H1 (cell line): ENCODE measurements around the gene MBTPS2. TPM values are rescaled to one million over a fixed set of nuclear protein-coding genes. Genes with fewer than 3 reads are reported as not detected.

Experiments used
- CTCF ChIA-PET: fragments of 300-600 bp; sonication (Branson Sonifier 250); formaldehyde crosslinking; loops from one replicate; lab custom pipeline; 2021; ENCODE audit not compliant: partially characterized antibody; lab: Charles Lee
- POLR2A ChIA-PET: fragments of 300-600 bp; sonication (Branson Sonifier 250); formaldehyde crosslinking; loops from one replicate; lab custom pipeline; 2021; ENCODE audit warnings: inconsistent platforms; ENCODE audit not compliant: partially characterized antibody; lab: Charles Lee
- DNase-seq, 2 experiments: peaks; one replicate each; pipeline versions ENCODE4 v3.0.0 to v3.0.0-alpha.2; 2010 to 2022; ENCODE audit warnings: low spot score in 2 of 2, low read depth in 1 of 2, mixed read lengths in 1 of 2
- FAIRE-seq: peaks from 2 replicates; lab custom pipeline; 2011; peaks lifted over from hg19 to GRCh38; lab: Jason Lieb, UNC
- H2AFZ ChIP-seq: 2 replicates; pipeline ENCODE4 v1.8.1; 2012; ENCODE audit warnings: low read length, inconsistent platforms
- H2AK5ac ChIP-seq: 2 replicates; pipeline ENCODE4 v1.6.1; 2013; ENCODE audit warnings: low read depth, low read length
- H2BK120ac ChIP-seq: replicated peaks from 2 replicates; pipeline ENCODE3; 2013; ENCODE audit warnings: low read depth, low read length, inconsistent platforms
- H2BK12ac ChIP-seq: 2 replicates; pipeline ENCODE4 v1.6.1; 2013; ENCODE audit warnings: low read depth, low read length
- H2BK15ac ChIP-seq: 2 replicates; pipeline ENCODE4 v1.6.1; 2013; ENCODE audit warnings: low read length
- H2BK20ac ChIP-seq: 2 replicates; pipeline ENCODE4 v1.6.1; 2013; ENCODE audit warnings: low read length
- H2BK5ac ChIP-seq: 2 replicates; pipeline ENCODE4 v1.6.1; 2013; ENCODE audit warnings: low read depth, low read length
- H3K14ac ChIP-seq: 2 replicates; pipeline ENCODE4 v1.6.1; 2013; ENCODE audit warnings: inconsistent platforms; ENCODE audit not compliant: insufficient read length
- H3K18ac ChIP-seq: 2 replicates; pipeline ENCODE4 v1.6.1; 2013; ENCODE audit warnings: low read length; ENCODE audit errors: extremely low read depth
- H3K23ac ChIP-seq: 2 replicates; pipeline ENCODE4 v1.6.1; 2013; ENCODE audit warnings: inconsistent platforms; ENCODE audit not compliant: insufficient read length
- H3K23me2 ChIP-seq: 2 replicates; pipeline ENCODE4 v1.6.1; 2013; ENCODE audit warnings: low read depth, low read length
- H3K27ac ChIP-seq: 2 replicates; pipeline ENCODE4 v1.6.1; 2011; ENCODE audit warnings: low read depth, low read length, inconsistent platforms
- H3K27me3 ChIP-seq, 4 experiments: replicated peaks in 1 of 4; 1 replicate in 1 of 4; 2 replicates in 3 of 4; pipeline versions ENCODE4 v1.6.1 to v1.8.1; 2011 to 2013; ENCODE audit warnings: low read length in 3 of 4, mild to moderate bottlenecking in 3 of 4, inconsistent platforms in 2 of 4, mixed read lengths in 2 of 4, moderate library complexity in 1 of 4; ENCODE audit not compliant: control insufficient read depth in 3 of 4, insufficient read depth in 3 of 4; ENCODE audit errors: extremely low read depth in 1 of 4
- H3K36me3 ChIP-seq, 4 experiments: 2 replicates each; pipeline versions ENCODE4 v1.6.1 to v1.8.1; 2011 to 2013; ENCODE audit warnings: mild to moderate bottlenecking in 4 of 4, low read length in 3 of 4, moderate library complexity in 2 of 4, control low read depth in 1 of 4, inconsistent platforms in 1 of 4; ENCODE audit not compliant: insufficient read depth in 4 of 4, control insufficient read depth in 2 of 4
- H3K4ac ChIP-seq: replicated peaks from 2 replicates; pipeline ENCODE3; 2013; ENCODE audit warnings: low read length, low read depth, mixed read lengths, inconsistent platforms; ENCODE audit not compliant: insufficient read length
- H3K4me1 ChIP-seq, 4 experiments: replicated peaks in 1 of 4; 1 replicate in 1 of 4; 2 replicates in 3 of 4; pipeline versions ENCODE4 v1.6.1 to v1.8.1; 2011 to 2013; ENCODE audit warnings: low read length in 3 of 4, inconsistent platforms in 2 of 4, mixed read lengths in 1 of 4; ENCODE audit not compliant: insufficient read depth in 4 of 4, control insufficient read depth in 3 of 4
- H3K4me2 ChIP-seq, 2 experiments: 2 replicates each; pipeline versions ENCODE4 v1.6.1 to v1.8.1; 2011 to 2013; ENCODE audit warnings: low read depth in 2 of 2, low read length in 2 of 2, control low read depth in 1 of 2, inconsistent platforms in 1 of 2, mild to moderate bottlenecking in 1 of 2; ENCODE audit not compliant: insufficient read depth in 1 of 2
- H3K4me3 ChIP-seq, 4 experiments: fragments of 200-600, 300-600 bp in 1 of 4; sonication (generic), shearing (Covaris generic), sonication (Bioruptor Twin) in 1 of 4; 2 replicates each; pipeline versions ENCODE4 v1.5.1 to v1.8.1; 2011 to 2016; ENCODE audit warnings: low read length in 4 of 4, low read depth in 3 of 4, control low read depth in 2 of 4, inconsistent platforms in 2 of 4, mild to moderate bottlenecking in 2 of 4, mixed read lengths in 1 of 4, moderate library complexity in 1 of 4; ENCODE audit not compliant: insufficient read depth in 2 of 4; ENCODE audit errors: extremely low read depth in 1 of 4
- H3K56ac ChIP-seq: replicated peaks from 2 replicates; pipeline ENCODE3; 2013; ENCODE audit warnings: low read depth, mild to moderate bottlenecking, mixed read lengths, low read length, inconsistent platforms; ENCODE audit not compliant: insufficient read length
- H3K79me1 ChIP-seq: 2 replicates; pipeline ENCODE4 v1.6.1; 2013; ENCODE audit warnings: low read depth, low read length, control low read depth
- H3K79me2 ChIP-seq, 2 experiments: 2 replicates each; pipeline versions ENCODE4 v1.6.1 to v1.8.1; 2012 to 2013; ENCODE audit warnings: low read length in 2 of 2, mild to moderate bottlenecking in 2 of 2, inconsistent platforms in 1 of 2; ENCODE audit not compliant: insufficient read depth in 2 of 2, control insufficient read depth in 1 of 2
- H3K9ac ChIP-seq, 4 experiments: replicated peaks in 1 of 4; 1 replicate in 1 of 4; 2 replicates in 3 of 4; pipeline versions ENCODE4 v1.6.1 to v1.8.1; 2011 to 2013; ENCODE audit warnings: low read depth in 3 of 4, low read length in 3 of 4, control low read depth in 2 of 4, mild to moderate bottlenecking in 2 of 4, moderate library complexity in 2 of 4, inconsistent platforms in 1 of 4; ENCODE audit errors: extremely low read depth in 1 of 4
- H3K9me3 ChIP-seq, 2 experiments: 2 replicates each; pipeline versions ENCODE4 v1.6.1 to v1.8.1; 2012 to 2013; ENCODE audit warnings: mild to moderate bottlenecking in 2 of 2, moderate library complexity in 2 of 2, control low read depth in 1 of 2, inconsistent platforms in 1 of 2, low read depth in 1 of 2, low read length in 1 of 2, mixed read lengths in 1 of 2; ENCODE audit not compliant: insufficient read depth in 2 of 2
- H4K20me1 ChIP-seq, 2 experiments: replicated peaks in 1 of 2; 2 replicates each; pipeline versions ENCODE3 to v1.8.1; 2011 to 2013; ENCODE audit warnings: inconsistent platforms in 2 of 2, low read length in 2 of 2, mild to moderate bottlenecking in 1 of 2; ENCODE audit not compliant: insufficient read depth in 2 of 2, control insufficient read depth in 1 of 2
- H4K5ac ChIP-seq: 2 replicates; pipeline ENCODE4 v1.6.1; 2013; ENCODE audit warnings: low read length, low read depth, mixed read lengths, inconsistent platforms; ENCODE audit not compliant: insufficient read length
- H4K8ac ChIP-seq: 2 replicates; pipeline ENCODE4 v1.8.0; 2013; ENCODE audit warnings: mild to moderate bottlenecking, moderate library complexity, low read length, inconsistent platforms; ENCODE audit not compliant: insufficient read depth; ENCODE audit errors: extremely low read depth
- H4K91ac ChIP-seq: replicated peaks from 2 replicates; pipeline ENCODE3; 2013; ENCODE audit warnings: low read length, mixed read lengths, inconsistent platforms; ENCODE audit not compliant: insufficient read length
- BCL11A ChIP-seq, 2 experiments: IDR thresholded peaks; one replicate each; pipeline ENCODE4 v1.6.1; 2011; ENCODE audit warnings: low read depth in 2 of 2, low read length in 2 of 2, mild to moderate bottlenecking in 2 of 2
- CBX8 ChIP-seq: fragments of 300-800, 300-1000 bp; sonication (generic); IDR thresholded peaks from 2 replicates; pipeline ENCODE4 v1.7.1; 2016; ENCODE audit warnings: low read depth, low read length, borderline replicate concordance
- HDAC2 ChIP-seq, 2 experiments: fragments of 300-600 bp in 1 of 2; sonication (generic) in 1 of 2; IDR thresholded peaks; 2 replicates each; pipeline ENCODE4 v1.6.1; 2011 to 2012; ENCODE audit warnings: low read depth in 2 of 2, low read length in 2 of 2, mild to moderate bottlenecking in 2 of 2, moderate library complexity in 2 of 2, borderline replicate concordance in 1 of 2, inconsistent platforms in 1 of 2
- KDM4A ChIP-seq: IDR thresholded peaks from one replicate; pipeline ENCODE4 v1.7.1; 2012; ENCODE audit warnings: low read depth, mild to moderate bottlenecking, moderate library complexity, low read length, inconsistent platforms; ENCODE audit not compliant: severe bottlenecking
- MAFK ChIP-seq: IDR thresholded peaks from 2 replicates; pipeline ENCODE4 v1.6.1; 2012; ENCODE audit warnings: low read depth, mild to moderate bottlenecking, improper control_type of control experiment, low read length
- PHF8 ChIP-seq: fragments of 200-600 bp; sonication (generic); conservative IDR thresholded peaks from 2 replicates; pipeline ENCODE4 v1.7.1; 2012; ENCODE audit warnings: low read depth, mild to moderate bottlenecking, inconsistent platforms, low read length, moderate library complexity
- RBBP5 ChIP-seq: IDR thresholded peaks from 2 replicates; pipeline ENCODE4 v1.7.1; 2012; ENCODE audit warnings: low read depth, mild to moderate bottlenecking, inconsistent platforms, low read length, moderate library complexity, borderline replicate concordance
- SIN3A ChIP-seq, 2 experiments: IDR thresholded peaks in 1 of 2; conservative IDR thresholded peaks in 1 of 2; 2 replicates each; pipeline ENCODE4 v1.6.1; 2011 to 2012; ENCODE audit warnings: low read length in 2 of 2, improper control_type of control experiment in 1 of 2, low read depth in 1 of 2, mild to moderate bottlenecking in 1 of 2
- SIX5 ChIP-seq: IDR thresholded peaks from 2 replicates; pipeline ENCODE4 v1.6.1; 2011; ENCODE audit warnings: mild to moderate bottlenecking, low read depth, low read length
- WGBS, 2 experiments: shearing (Covaris generic) in 1 of 2; methylation state at CpG; one replicate each; pipeline versions ENCODE4 v1.1.6 to v1.1.7; 2013 to 2015; ENCODE audit warnings: low lambda C conversion rate in 2 of 2, mixed read lengths in 2 of 2, inconsistent platforms in 1 of 2, low coverage in 1 of 2, missing lambda C conversion rate in 1 of 2; ENCODE audit not compliant: insufficient replicate concordance in 2 of 2, insufficient coverage in 1 of 2, insufficient read length in 1 of 2; ENCODE audit errors: extremely low coverage in 1 of 2, missing lambda C conversion rate in 1 of 2; 5-methylcytosine and 5-hydroxymethylcytosine counted together
- polyA plus RNA-seq, 7 experiments: library from polyadenylated mRNA; depleted of rRNA in 3 of 7; stranded (reverse) in 5 of 7; unstranded in 2 of 7; fragments of >200 nt in 5 of 7; fragments of 200-250 nt in 2 of 7; gene quantifications; 1 replicate in 5 of 7; 2 replicates in 1 of 7; 4 replicates in 1 of 7; pipeline versions ENCODE4 v1.2.1 to v1.2.3, GENCODE V29; 2011 to 2013; ENCODE audit warnings: missing spikeins in 2 of 7, mixed read lengths in 2 of 7
- total RNA-seq: library from RNA; stranded (reverse); fragmentation: NEBNext Ultra II Directional; extraction: Animal tissue kit (Norgen Biotek cat#: 25700); gene quantifications from 2 replicates; pipeline ENCODE4 v1.2.1, GENCODE V29; 2021

Gene MBTPS2
- total and polyA plus RNA-seq, 2 of the 8 experiments (the other 6 are each of a cell fraction or from before 2014, with no cell fraction given): 4.3 to 7.4 TPM

DNA sequence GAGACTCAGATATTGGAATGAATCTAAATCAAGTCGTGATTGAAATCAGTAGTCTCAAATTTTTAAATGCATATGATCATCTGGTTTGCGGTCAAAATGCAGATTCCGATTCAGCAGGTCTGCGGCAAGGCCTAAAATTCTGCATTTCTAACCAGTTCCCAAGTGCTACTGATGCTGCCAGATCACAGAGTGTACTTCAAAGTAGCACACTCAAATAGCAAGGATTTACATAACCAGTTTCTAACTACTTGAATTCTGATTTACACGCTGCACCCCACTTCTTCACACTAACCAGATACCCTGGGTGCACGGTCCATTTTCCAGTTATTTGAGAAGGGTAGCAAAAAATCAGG lies 752 bp downstream of the MBTPS2 start:
- Histone ChIP-seq H3K23ac (peak overlapping the region; percentile 27), H2BK20ac (no peak overlapping the region), H3K18ac (no peak overlapping the region), H3K56ac (peak overlapping the region; percentile 30), H3K27ac (no peak overlapping the region; the same call in 1 of the 2 replicates), H2BK120ac (no peak overlapping the region), H3K27me3 (no peaks in the 10 kb centered on the region), H4K8ac (no peak overlapping the region), H2BK12ac (no peak overlapping the region), H2BK5ac (0 out of 2 replicates have a peak overlapping the region, but pooled peaks have one; percentile 60), H3K4me1 (no peaks in the 10 kb centered on the region; a peak in 1 of 7 replicates), H2BK15ac (no peak overlapping the region), H2AK5ac (no peak overlapping the region), H3K36me3 (peaks cover 0 to 3% (median 0%) of the 10 kb centered on the region in 4 experiments; a peak in 2 of 8 replicates), H3K4me3 (peak overlapping the region; percentile 64 to 88 (median 74)), H3K79me1 (no peaks in the 10 kb centered on the region), H2AFZ (0 out of 2 replicates have a peak overlapping the region, but pooled peaks have one; percentile 32), H3K79me2 (peaks cover 0 to 7% of the 10 kb centered on the region in 2 experiments; a peak in 2 of 4 replicates), H4K5ac (no peak overlapping the region), H3K9me3 (no peaks in the 10 kb centered on the region), H4K20me1 (no peaks in the 10 kb centered on the region), H4K91ac (no peak overlapping the region), H3K14ac (no peak overlapping the region), H3K9ac (peak overlapping the region; percentile 8 to 92 (median 76)), H3K23me2 (no peaks in the 10 kb centered on the region), H3K4ac (no peak overlapping the region)
- ChIA-PET POLR2A (interaction anchor here (0.6 to 1.4 kb wide), 3 partner anchors 27 to 94 kb away, joined by 3 read pairs; no protein-coding TSS in a partner anchor), CTCF (interaction anchor here (1.2 kb wide), 1 partner anchor 136 kb away, joined by 3 read pairs; no protein-coding TSS in a partner anchor)
- DNase-seq (no peak), FAIRE-seq (peak; percentile 7)
- TF ChIP-seq SIN3A (conservative IDR thresholded peaks at IDR 0.05 in 1 of 2, IDR thresholded peaks at IDR 0.05 in 1 of 2; ENCODE audit: low read depth in 1 of 2, low read length in 2 of 2) (no peak), RBBP5 (no peak), PHF8 (no peak), SIX5 (no peak), CBX8 (no peak), BCL11A (IDR thresholded peaks at IDR 0.05; ENCODE audit: low read depth in 2 of 2, low read length in 2 of 2) (no peak), MAFK (no peak), HDAC2 (IDR thresholded peaks at IDR 0.05; ENCODE audit: borderline replicate concordance in 1 of 2, low read depth in 2 of 2, low read length in 2 of 2) (no peak), KDM4A (no peak)
- TF ChIP-seq, all 59 proteins: peak for 0
- peak overlapping the region; percentile 60 to 72 for H3K4me2 ChIP-seq
- 11% methylated on average over 6 of the region's 6 CpGs; no CpG with 5 or more reads in 1 of the 2 experiments for WGBS, 2 experiments
